Fibroblast of lung (primary cell): ENCODE results near the gene CORO2B. TPM values are rescaled to one million over a fixed set of nuclear protein-coding genes. Genes with fewer than 3 reads are reported as not detected.

Source experiments
- DNase-seq, 2 donors: peaks; one replicate each; pipeline versions ENCODE4 v3.0.0 to v3.0.0-alpha.2; 2010; ENCODE audit warnings: low read depth in 2 of 2
- H2AFZ ChIP-seq: 2 replicates; pipeline ENCODE4 v1.5.1; 2012; ENCODE audit warnings: low read length, control low read depth, inconsistent platforms
- H3K27ac ChIP-seq: 2 replicates; pipeline ENCODE4 v1.5.1; 2011; ENCODE audit warnings: low read length, control low read depth; ENCODE audit not compliant: insufficient read depth
- H3K27me3 ChIP-seq: 2 replicates; pipeline ENCODE4 v1.5.1; 2011; ENCODE audit warnings: mild to moderate bottlenecking, low read length; ENCODE audit not compliant: control insufficient read depth, insufficient read depth
- H3K36me3 ChIP-seq: 2 replicates; pipeline ENCODE4 v1.5.1; 2011; ENCODE audit warnings: low read length; ENCODE audit not compliant: control insufficient read depth, insufficient read depth
- H3K4me1 ChIP-seq: 2 replicates; pipeline ENCODE4 v1.5.1; 2011; ENCODE audit warnings: low read length; ENCODE audit not compliant: control insufficient read depth, insufficient read depth; ENCODE audit errors: extremely low read depth
- H3K4me2 ChIP-seq: 2 replicates; pipeline ENCODE4 v1.5.1; 2011; ENCODE audit warnings: low read length, control low read depth; ENCODE audit not compliant: insufficient read depth; ENCODE audit errors: extremely low read depth
- H3K4me3 ChIP-seq, 4 experiments: fragments of 200-600 bp in 1 of 4; sonication (generic) in 1 of 4; replicated peaks in 1 of 4; 2 replicates each; pipeline ENCODE4 v1.5.1; 2011 to 2016; ENCODE audit warnings: low read length in 4 of 4, low read depth in 3 of 4, mild to moderate bottlenecking in 3 of 4, control low read depth in 2 of 4, inconsistent platforms in 1 of 4, mixed read lengths in 1 of 4; ENCODE audit not compliant: insufficient read depth in 1 of 4; ENCODE audit errors: control extremely low read depth in 1 of 4
- H3K79me2 ChIP-seq: 2 replicates; pipeline ENCODE4 v1.5.1; 2012; ENCODE audit warnings: mild to moderate bottlenecking, low read length, inconsistent platforms; ENCODE audit not compliant: control insufficient read depth, insufficient read depth
- H3K9ac ChIP-seq: 2 replicates; pipeline ENCODE4 v1.5.1; 2011; ENCODE audit warnings: mild to moderate bottlenecking, low read length, control low read depth; ENCODE audit not compliant: insufficient read depth
- H3K9me3 ChIP-seq: 2 replicates; pipeline ENCODE4 v1.5.1; 2012; ENCODE audit warnings: low read depth, low read length; ENCODE audit not compliant: control insufficient read depth, insufficient read depth
- H4K20me1 ChIP-seq: 2 replicates; pipeline ENCODE4 v1.5.1; 2011; ENCODE audit warnings: low read length; ENCODE audit not compliant: control insufficient read depth, insufficient read depth; ENCODE audit errors: extremely low read depth
- EZH2 ChIP-seq: IDR thresholded peaks from 2 replicates; pipeline ENCODE4 v1.5.1; 2012; ENCODE audit warnings: low read length, control low read depth, mild to moderate bottlenecking; ENCODE audit errors: missing control alignments
- polyA plus RNA-seq, 2 donors: library from polyadenylated mRNA; depleted of rRNA in 1 of 2; stranded (reverse) in 1 of 2; unstranded in 1 of 2; fragments of >200 nt; gene quantifications; 2 replicates each; pipeline ENCODE4 v1.2.1, GENCODE V29; 2011 to 2012; ENCODE audit warnings: missing spikeins in 1 of 2
- total RNA-seq: library from RNA; depleted of rRNA; stranded (reverse); fragments of >200 nt; gene quantifications from 2 replicates; pipeline ENCODE4 v1.2.1, GENCODE V29; 2014
- TF ChIP-seq, protein P1 (sequence below), 2 donors: IDR thresholded peaks in 1 of 2; conservative IDR thresholded peaks in 1 of 2; 1 replicate in 1 of 2; 2 replicates in 1 of 2; pipeline ENCODE4 v1.5.1; 2011 to 2012; ENCODE audit warnings: low read length in 2 of 2, control low read depth in 1 of 2, inconsistent platforms in 1 of 2, low read depth in 1 of 2, mild to moderate bottlenecking in 1 of 2

Gene CORO2B
- total and polyA plus RNA-seq, 2 donors (not counting 1 experiment from before 2014, with no cell fraction given), result 17.5 to 25.3 TPM

DNA sequence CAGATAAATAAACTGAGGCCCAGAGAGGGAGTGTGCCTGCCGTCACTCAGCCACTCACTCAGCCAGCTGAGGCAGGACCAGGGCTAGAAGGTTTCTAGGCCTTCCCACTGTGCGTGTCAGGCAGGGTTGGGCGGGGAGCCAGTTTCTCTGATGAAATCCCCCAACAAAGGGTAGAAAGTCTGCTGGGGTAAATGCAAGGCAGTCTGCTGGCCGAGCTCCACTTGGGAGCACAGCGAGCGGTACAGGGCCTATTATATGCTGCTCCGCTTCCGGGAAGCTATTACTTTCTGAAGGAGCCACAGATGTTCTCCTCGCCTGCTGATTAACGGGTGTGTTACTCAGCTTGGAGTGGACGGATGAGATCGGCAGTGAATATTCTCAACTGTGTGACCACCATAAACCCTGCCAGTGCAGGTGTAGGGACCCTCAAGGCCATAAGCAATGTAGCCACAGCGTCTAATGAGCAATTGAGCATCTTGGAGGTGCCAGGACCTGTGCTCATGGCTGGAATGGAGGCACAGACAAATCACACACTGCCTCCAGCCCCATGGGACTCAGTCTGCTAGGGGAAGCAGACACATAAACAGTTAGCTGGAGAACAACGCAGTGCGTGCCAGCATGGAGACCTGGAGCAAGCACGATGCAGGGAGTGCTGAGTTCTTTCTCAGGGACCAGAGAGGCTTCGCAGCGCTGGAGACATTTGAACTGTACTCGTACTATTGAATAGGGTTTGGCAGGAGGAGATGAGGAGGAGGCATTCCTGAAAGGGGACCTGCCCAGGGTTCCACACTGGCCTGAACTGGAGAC lies 42.1 kb downstream of the CORO2B start:
- H3K27ac ChIP-seq, result peak overlapping the region; percentile 79
- no peak overlapping the region for H3K9ac ChIP-seq

DNA sequence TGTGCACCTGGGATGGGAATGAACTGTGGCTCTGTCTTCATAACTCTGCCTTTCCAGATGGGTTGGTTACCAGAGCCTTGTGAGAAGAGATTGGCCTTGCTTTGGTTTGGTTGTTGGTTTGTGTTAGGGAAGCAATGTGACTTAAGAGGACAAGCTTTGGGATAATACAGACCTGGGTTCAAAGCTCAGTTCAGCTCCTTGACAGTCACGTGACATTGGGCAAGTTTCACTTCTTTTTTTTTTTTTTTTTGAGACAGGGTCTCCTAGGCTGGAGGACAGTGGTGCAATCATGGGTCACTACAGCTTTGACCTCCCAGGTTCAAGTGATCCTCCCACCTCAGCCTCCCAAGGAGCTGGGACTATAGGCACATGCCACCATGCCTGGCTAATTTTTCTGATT lies 42.7 kb downstream of the CORO2B start:
- TF ChIP-seq, protein P1, sequence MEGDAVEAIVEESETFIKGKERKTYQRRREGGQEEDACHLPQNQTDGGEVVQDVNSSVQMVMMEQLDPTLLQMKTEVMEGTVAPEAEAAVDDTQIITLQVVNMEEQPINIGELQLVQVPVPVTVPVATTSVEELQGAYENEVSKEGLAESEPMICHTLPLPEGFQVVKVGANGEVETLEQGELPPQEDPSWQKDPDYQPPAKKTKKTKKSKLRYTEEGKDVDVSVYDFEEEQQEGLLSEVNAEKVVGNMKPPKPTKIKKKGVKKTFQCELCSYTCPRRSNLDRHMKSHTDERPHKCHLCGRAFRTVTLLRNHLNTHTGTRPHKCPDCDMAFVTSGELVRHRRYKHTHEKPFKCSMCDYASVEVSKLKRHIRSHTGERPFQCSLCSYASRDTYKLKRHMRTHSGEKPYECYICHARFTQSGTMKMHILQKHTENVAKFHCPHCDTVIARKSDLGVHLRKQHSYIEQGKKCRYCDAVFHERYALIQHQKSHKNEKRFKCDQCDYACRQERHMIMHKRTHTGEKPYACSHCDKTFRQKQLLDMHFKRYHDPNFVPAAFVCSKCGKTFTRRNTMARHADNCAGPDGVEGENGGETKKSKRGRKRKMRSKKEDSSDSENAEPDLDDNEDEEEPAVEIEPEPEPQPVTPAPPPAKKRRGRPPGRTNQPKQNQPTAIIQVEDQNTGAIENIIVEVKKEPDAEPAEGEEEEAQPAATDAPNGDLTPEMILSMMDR (conservative IDR thresholded peaks at IDR 0.05 in 1 of 2, IDR thresholded peaks at IDR 0.05 in 1 of 2; ENCODE audit: low read depth in 1 of 2, low read length in 2 of 2), result no peak
- no peak for TF ChIP-seq EZH2
- Histone ChIP-seq H3K36me3 (no peaks in the 10 kb centered on the region), H3K9me3 (no peaks in the 10 kb centered on the region), H3K4me1 (peaks cover 55% of the 10 kb centered on the region), H3K27me3 (no peaks in the 10 kb centered on the region), H3K9ac (no peak overlapping the region), H3K4me2 (peak overlapping the region; percentile 73), H2AFZ (no peak overlapping the region), H3K27ac (peak overlapping the region; percentile 79), H3K79me2 (peaks cover 45% of the 10 kb centered on the region), H4K20me1 (no peaks in the 10 kb centered on the region), H3K4me3 (no peak overlapping the region)
- DNase-seq, result no peak

More for the DNA sequence above, 42.1 kb downstream of the CORO2B start:
- H3K36me3 ChIP-seq, result no peaks in the 10 kb centered on the region
- DNase-seq, result peak; percentile 97 to 99
- peak overlapping the region; percentile 73 for H3K4me2 ChIP-seq
- no peak overlapping the region for H2AFZ ChIP-seq
- no peaks in the 10 kb centered on the region for H3K27me3 ChIP-seq
- peaks cover 48% of the 10 kb centered on the region for H3K4me1 ChIP-seq
- H4K20me1 ChIP-seq, result no peaks in the 10 kb centered on the region
- H3K9me3 ChIP-seq, result no peaks in the 10 kb centered on the region
- H3K79me2 ChIP-seq, result peaks cover 42% of the 10 kb centered on the region
- TF ChIP-seq, protein P1 (conservative IDR thresholded peaks at IDR 0.05 in 1 of 2, IDR thresholded peaks at IDR 0.05 in 1 of 2; ENCODE audit: low read depth in 1 of 2, low read length in 2 of 2), result no peak
- no peak for TF ChIP-seq EZH2
- peak overlapping the region in 1 of 4 experiments; percentile 21 for H3K4me3 ChIP-seq

DNA sequence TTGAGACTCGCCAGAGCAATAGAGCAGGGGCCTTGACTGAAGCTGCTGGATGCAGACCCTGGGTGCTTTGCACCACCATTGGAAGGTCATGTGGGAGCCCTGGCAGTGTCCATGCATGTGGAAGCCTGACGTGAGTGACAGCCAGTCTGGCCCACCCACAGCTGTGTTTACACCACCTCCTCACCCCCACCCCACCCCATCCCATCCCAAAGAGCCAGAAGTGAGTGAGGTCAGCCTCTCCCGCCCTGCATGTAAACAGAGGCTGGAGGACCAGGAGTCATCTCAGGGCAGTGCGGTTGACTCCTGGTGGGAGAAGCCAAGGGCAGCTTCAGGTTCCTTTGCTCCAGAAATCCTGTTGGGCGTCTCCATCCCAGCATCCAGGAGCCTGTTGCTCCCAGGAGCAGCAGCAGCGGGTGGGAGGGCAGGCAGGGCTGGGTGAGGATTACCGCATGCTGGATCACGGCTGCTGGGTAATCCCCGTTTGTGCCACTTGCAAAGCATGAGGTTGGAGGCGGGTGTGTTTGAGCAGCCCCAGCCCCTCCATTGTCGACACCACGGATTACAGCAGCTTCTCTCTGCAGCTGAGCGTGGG lies 44.6 kb downstream of the CORO2B start:
- Histone ChIP-seq H3K9me3 (no peaks in the 10 kb centered on the region), H3K36me3 (no peaks in the 10 kb centered on the region), H3K9ac (no peak overlapping the region), H3K79me2 (peaks cover 47% of the 10 kb centered on the region), H3K4me3 (no peak overlapping the region), H3K27ac (peak overlapping the region; percentile 35), H2AFZ (no peak overlapping the region), H4K20me1 (no peaks in the 10 kb centered on the region), H3K4me2 (peak overlapping the region; percentile 33), H3K27me3 (no peaks in the 10 kb centered on the region), H3K4me1 (peaks cover 54% of the 10 kb centered on the region)
- peak; percentile 45 to 85 for DNase-seq
- TF ChIP-seq, protein P1 (conservative IDR thresholded peaks at IDR 0.05 in 1 of 2, IDR thresholded peaks at IDR 0.05 in 1 of 2; ENCODE audit: low read depth in 1 of 2, low read length in 2 of 2), result no peak
- TF ChIP-seq EZH2, result no peak
